Left ventricle myocardium inferior (tissue), 1 donor: Measurements from ENCODE around the gene EPB41L4B. TPM values are rescaled to one million over a fixed set of nuclear protein-coding genes. Genes with fewer than 3 reads are reported as not detected.

Experiments used
- total RNA-seq: library from RNA; stranded (reverse); fragmentation: NEBNext Ultra II Directional; extraction: Animal tissue kit (Norgen Biotek cat#: 25700); gene quantifications from one replicate; pipeline ENCODE4 v1.2.1, GENCODE V29; 2021
- donor health status: DM: no; HTN: yes; CAD: no; lungs with severe emphysema.

The EPB41L4B gene
- total RNA-seq, 1 donor from 2014 or later = 13.9 TPM

Other genes with a start within 250 kb of the EPB41L4B start
- 97.4 TPM for gene TMEM245, start 201.1 kb downstream of the EPB41L4B start, total RNA-seq
- gene FRRS1L, start 153.8 kb downstream of the EPB41L4B start, total RNA-seq = 2.5 TPM
- gene PTPN3, start 177.2 kb upstream of the EPB41L4B start, total RNA-seq = 27.4 TPM